HepG2 (cell line): ENCODE results near the gene CDYL2. TPM values are rescaled to one million over a fixed set of nuclear protein-coding genes. Genes with fewer than 3 reads are reported as not detected.

ENCODE experiments used
- ATAC-seq: fragments of 200-7000 bp; cut with Tn5 transposase; 3 replicates; pipeline ENCODE4 v1.9.1; 2020; ENCODE audit warnings: mild to moderate bottlenecking, moderate library complexity
- BruUV-seq: library from RNA; stranded (reverse); fragments of 400-500 nt; replicated peaks from 2 replicates; lab custom pipeline; 2021; lab: Mats Ljungman, UMichigan
- CTCF ChIA-PET: fragments of 300-600 bp; formaldehyde crosslinking; extraction: SDS; loops from one replicate; lab custom pipeline; 2021; ENCODE audit warnings: low total read pairs, inconsistent platforms, low intra/inter-chr PET ratio; lab: Yijun Ruan, JAX
- POLR2A ChIA-PET: fragments of 350-600 bp; sonication (Branson Sonifier 250); formaldehyde crosslinking; loops from one replicate; lab custom pipeline; 2020; ENCODE audit warnings: antibody characterized with exemption, inconsistent platforms; lab: Yijun Ruan, JAX
- DNase-seq: peaks from one replicate; pipeline ENCODE4 v3.0.0-alpha.2; 2015; ENCODE audit warnings: low spot score
- FAIRE-seq: peaks from 3 replicates; lab custom pipeline; 2011; peaks lifted over from hg19 to GRCh38; lab: Jason Lieb, UNC
- H2AFZ ChIP-seq: one replicate; pipeline ENCODE4 v1.6.1; 2011; ENCODE audit warnings: low read length, inconsistent platforms
- H3K27ac ChIP-seq: fragments of 300-600 bp; 3 replicates; pipeline ENCODE4 v1.8.0; 2011; ENCODE audit warnings: mixed run types, mild to moderate bottlenecking, mixed read lengths, low read length, inconsistent platforms; ENCODE audit not compliant: insufficient read depth; ENCODE audit errors: extremely low read length
- H3K27me3 ChIP-seq, 2 experiments: fragments of 200-600 bp in 1 of 2; 2 replicates in 1 of 2; 3 replicates in 1 of 2; pipeline versions ENCODE4 v1.6.0 to v1.8.0; 2011; ENCODE audit warnings: low read length in 2 of 2, mild to moderate bottlenecking in 2 of 2, moderate library complexity in 2 of 2, inconsistent platforms in 1 of 2; ENCODE audit not compliant: insufficient read depth in 2 of 2, control insufficient read depth in 1 of 2
- H3K36me3 ChIP-seq, 2 experiments: fragments of 200-600 bp in 1 of 2; replicated peaks in 1 of 2; 2 replicates in 1 of 2; 3 replicates in 1 of 2; pipeline versions ENCODE4 v1.5.1 to v1.8.0; 2011; ENCODE audit warnings: low read length in 2 of 2, inconsistent platforms in 1 of 2; ENCODE audit not compliant: insufficient read depth in 2 of 2, control insufficient read depth in 1 of 2
- H3K4me1 ChIP-seq: 2 replicates; pipeline ENCODE4 v1.5.1; 2012; ENCODE audit warnings: low read length, inconsistent platforms; ENCODE audit not compliant: insufficient read depth
- H3K4me2 ChIP-seq: 2 replicates; pipeline ENCODE4 v1.6.0; 2011; ENCODE audit warnings: low read depth, low read length, inconsistent platforms
- H3K4me3 ChIP-seq, 3 experiments: fragments of 200-600 bp in 1 of 3; sonication (generic), shearing (Covaris generic) in 1 of 3; replicated peaks in 1 of 3; 2 replicates each; pipeline ENCODE4 v1.5.1; 2011 to 2016; ENCODE audit warnings: low read length in 3 of 3, inconsistent platforms in 2 of 3, low read depth in 2 of 3, mild to moderate bottlenecking in 2 of 3, control low read depth in 1 of 3, mixed read lengths in 1 of 3; ENCODE audit not compliant: insufficient read depth in 1 of 3
- H3K79me2 ChIP-seq: one replicate; pipeline ENCODE4 v1.6.1; 2011; ENCODE audit warnings: low read length, inconsistent platforms; ENCODE audit not compliant: insufficient read depth
- H3K9ac ChIP-seq: 2 replicates; pipeline ENCODE4 v1.6.0; 2011; ENCODE audit warnings: mild to moderate bottlenecking, low read depth, low read length, inconsistent platforms; ENCODE audit not compliant: insufficient read depth
- H3K9me3 ChIP-seq: 2 replicates; pipeline ENCODE4 v1.5.1; 2012; ENCODE audit warnings: mild to moderate bottlenecking, low read length
- H4K20me1 ChIP-seq: 2 replicates; pipeline ENCODE4 v1.6.0; 2011; ENCODE audit warnings: inconsistent platforms, mild to moderate bottlenecking, low read length, moderate library complexity; ENCODE audit not compliant: insufficient read depth
- CHCHD3 ChIP-seq: sonication (generic); formaldehyde crosslinking; IDR thresholded peaks from 2 replicates; pipeline ENCODE4 v1.8.0; 2022; ENCODE audit warnings: mild to moderate bottlenecking, missing genetic modification reagents, moderate library complexity
- CSRNP1 ChIP-seq: sonication (generic); formaldehyde crosslinking; IDR thresholded peaks from 2 replicates; pipeline ENCODE4 v1.8.1; 2023; ENCODE audit warnings: mild to moderate bottlenecking, missing genetic modification reagents
- DNMT3B ChIP-seq: conservative IDR thresholded peaks from 2 replicates; pipeline ENCODE4 v1.6.1; 2016; ENCODE audit warnings: missing biosample characterization, control low read depth
- FOXO4 ChIP-seq: sonication (generic); formaldehyde crosslinking; conservative IDR thresholded peaks from 2 replicates; pipeline ENCODE4 v1.8.1; 2023; ENCODE audit warnings: missing genetic modification reagents
- HDAC6 ChIP-seq: fragments of 200-600 bp; sonication (generic); IDR thresholded peaks from 2 replicates; pipeline ENCODE4 v1.7.0; 2017; ENCODE audit warnings: mild to moderate bottlenecking, antibody characterized with exemption, low read length, low read depth
- HOXD1 ChIP-seq: sonication (generic); formaldehyde crosslinking; IDR thresholded peaks from 2 replicates; pipeline ENCODE4 v1.5.0; 2020; ENCODE audit warnings: missing genetic modification reagents
- MXI1 ChIP-seq: IDR thresholded peaks from 3 replicates; pipeline ENCODE4 v1.6.1; 2012; ENCODE audit warnings: low read depth, low read length, inconsistent platforms, borderline replicate concordance
- MYC ChIP-seq: sonication (generic); formaldehyde crosslinking; IDR thresholded peaks from 2 replicates; pipeline ENCODE4 v1.9.0; 2021; ENCODE audit warnings: missing genetic modification reagents, borderline replicate concordance
- MZF1 ChIP-seq: sonication (generic); formaldehyde crosslinking; IDR thresholded peaks from 2 replicates; pipeline ENCODE4 v1.8.1; 2023; ENCODE audit warnings: mild to moderate bottlenecking, missing genetic modification reagents, borderline replicate concordance
- NFE2L2 ChIP-seq: fragments of 150-350 bp; IDR thresholded peaks from 2 replicates; pipeline ENCODE4 v1.6.1; 2014; ENCODE audit warnings: low read length
- NFYC ChIP-seq: IDR thresholded peaks from 2 replicates; pipeline ENCODE4 v1.6.1; 2016; ENCODE audit warnings: missing genetic modification reagents, missing compliant biosample characterization
- NRL ChIP-seq: sonication (generic); formaldehyde crosslinking; IDR thresholded peaks from 2 replicates; pipeline ENCODE4 v1.5.0; 2020; ENCODE audit warnings: missing genetic modification reagents, mild to moderate bottlenecking, moderate library complexity, borderline replicate concordance
- SMARCC2 ChIP-seq: fragments of 450-650 bp; IDR thresholded peaks from 2 replicates; pipeline ENCODE4 v1.6.1; 2017; ENCODE audit warnings: antibody characterized with exemption, mild to moderate bottlenecking
- TBP ChIP-seq: sonication (generic); formaldehyde crosslinking; IDR thresholded peaks from 2 replicates; pipeline ENCODE4 v1.5.0; 2020; ENCODE audit warnings: missing genetic modification reagents
- TCF7L2 ChIP-seq: IDR thresholded peaks from 2 replicates; pipeline ENCODE4 v1.6.1; 2011; ENCODE audit warnings: mild to moderate bottlenecking, low read depth, low read length, moderate library complexity
- XBP1 ChIP-seq: sonication (generic); formaldehyde crosslinking; IDR thresholded peaks from 2 replicates; pipeline ENCODE4 v1.5.0; 2020; ENCODE audit warnings: missing genetic modification reagents
- ZBTB38 ChIP-seq: sonication (generic); formaldehyde crosslinking; IDR thresholded peaks from 2 replicates; pipeline ENCODE4 v1.5.1; 2020; ENCODE audit warnings: mild to moderate bottlenecking, missing genetic modification reagents
- ZNF414 ChIP-seq: sonication (generic); formaldehyde crosslinking; IDR thresholded peaks from 2 replicates; pipeline ENCODE4 v1.5.0; 2020; ENCODE audit warnings: missing genetic modification reagents
- ZNF691 ChIP-seq: sonication (generic); formaldehyde crosslinking; IDR thresholded peaks from 2 replicates; pipeline ENCODE4 v1.4.0; 2020; ENCODE audit warnings: missing genetic modification reagents, low read depth, mild to moderate bottlenecking, borderline replicate concordance
- ZZZ3 ChIP-seq: sonication (generic); formaldehyde crosslinking; IDR thresholded peaks from 2 replicates; pipeline ENCODE4 v1.4.0; 2020; ENCODE audit warnings: missing genetic modification reagents, mild to moderate bottlenecking, borderline replicate concordance
- WGBS: methylation state at CpG from one replicate; pipeline ENCODE4 v1.1.6; 2017; ENCODE audit warnings: low lambda C conversion rate; 5-methylcytosine and 5-hydroxymethylcytosine counted together
- in situ Hi-C: cut with HindIII; loops from 2 replicates; pipeline ENCODE4 v1.10.0; 2017; ENCODE audit warnings: low pct_unique_long_range_greater_than_20kb; ENCODE audit not compliant: extremely low pct_ligation_motif_present
- intact Hi-C: fragments of 100-400 bp; cut with micrococcal nuclease; formaldehyde crosslinking; loops from one replicate; pipeline ENCODE4 v1.10.0; 2022; ENCODE audit not compliant: unreplicated experiment
- polyA plus RNA-seq, 8 experiments: library from polyadenylated mRNA; depleted of rRNA in 3 of 8; stranded (reverse) in 7 of 8; unstranded in 1 of 8; fragments of >200 nt; fragmentation: Illumina TruSeq in 4 of 8; extraction: Trizol in 4 of 8; gene quantifications; 2 replicates each; pipeline versions ENCODE4 v1.2.1 to v1.2.3, GENCODE V29; 2011 to 2016; ENCODE audit warnings: low read depth in 4 of 8, missing spikeins in 1 of 8, mixed read lengths in 1 of 8; ENCODE audit not compliant: insufficient read depth in 1 of 8
- total RNA-seq, 5 experiments: library from RNA; depleted of rRNA; stranded (reverse); fragments of >200 nt; fragmentation: Illumina TruSeq; extraction: Trizol; gene quantifications; 2 replicates each; pipeline ENCODE4 v1.2.3, GENCODE V29; 2016; ENCODE audit warnings: low read depth in 1 of 5

Gene CDYL2
- total and polyA plus RNA-seq, 2 of the 13 experiments (the other 11 are each of a cell fraction or from before 2014, with no cell fraction given): 0.07 to 0.35 TPM

- Histone ChIP-seq H3K4me1 (no peaks in the 10 kb centered on the region), H3K79me2 (no peaks in the 10 kb centered on the region), H3K4me3 (no peak overlapping the region), H3K27me3 (0 out of 5 replicates have a peak, but pooled peaks cover 0 to 6% of the 10 kb centered on the region in 2 experiments), H2AFZ (no peak overlapping the region), H3K36me3 (no peaks in the 10 kb centered on the region), H3K27ac (no peak overlapping the region), H3K4me2 (no peak overlapping the region), H3K9ac (no peak overlapping the region), H4K20me1 (no peaks in the 10 kb centered on the region), H3K9me3 (no peaks in the 10 kb centered on the region)
- 0% methylated on average over 2 of the region's 3 CpGs for WGBS
- intact Hi-C loops: no loop called here
- POLR2A ChIA-PET: no interaction called here
- no peak for FAIRE-seq
- no TSS peak for BruUV-seq
- in situ Hi-C loops: no loop called here
- no peak for DNase-seq
- TF ChIP-seq HDAC6 (no peak), MYC (CRISPR knock-in tag) (no peak), NRL (no peak), SMARCC2 (no peak), ZBTB38 (CRISPR knock-in tag) (no peak), CSRNP1 (CRISPR knock-in tag) (no peak), XBP1 (CRISPR knock-in tag) (no peak), TCF7L2 (no peak), HOXD1 (CRISPR knock-in tag) (no peak), NFE2L2 (no peak), MZF1 (CRISPR knock-in tag) (no peak), ZNF414 (no peak), FOXO4 (CRISPR knock-in tag) (no peak), NFYC (CRISPR knock-in tag) (no peak), ZNF691 (no peak), ZZZ3 (CRISPR knock-in tag) (no peak), DNMT3B (CRISPR knock-in tag) (no peak), MXI1 (no peak), TBP (CRISPR knock-in tag) (no peak), CHCHD3 (CRISPR knock-in tag) (no peak)
- CTCF ChIA-PET: no interaction called here
- no peak for ATAC-seq
Measured at GRCh38 chr16:80556481-80556880, 247.9 kb downstream of the CDYL2 start.
